ENCODE measurements around the gene PLEKHA4. TPM values are rescaled to one million over a fixed set of nuclear protein-coding genes. Genes with fewer than 3 reads are reported as not detected.

The PLEKHA4 gene
- total and polyA plus RNA-seq, 9 of the 15 experiments (the other 6 are each of a cell fraction or from before 2014, with no cell fraction given): 0.07 to 30.8 (median 11.4) TPM

GRCh38 chr19:48873476-48874302, 5.3 kb upstream of the PLEKHA4 start (continued):
- TF ChIP-seq CBX3 (IDR thresholded peaks at IDR 0.05; ENCODE audit: borderline replicate concordance in 1 of 2, low read length in 2 of 2): peak in 1 of 2 experiments; percentile 86; a peak in 1 of 3 replicates
- no peak for TF ChIP-seq ZNF408 (CRISPR knock-in tag; IDR thresholded peaks at IDR 0.05; ENCODE audit: low read depth)
- no peak for TF ChIP-seq NR2C2 (CRISPR knock-in tag; IDR thresholded peaks at IDR 0.05)
- peak; percentile 2; the same call in 1 of the 2 replicates for TF ChIP-seq NR2C2 (tag; IDR thresholded peaks at IDR 0.05)
- peak; percentile 55; the same call in 1 of the 2 replicates for TF ChIP-seq CHD2 (IDR thresholded peaks at IDR 0.05; ENCODE audit: low read depth, low read length)
- TF ChIP-seq ZNF707 (CRISPR knock-in tag; conservative IDR thresholded peaks at IDR 0.05): no peak
- peak; percentile 29 to 88 for TF ChIP-seq TEAD1 (CRISPR knock-in tag; IDR thresholded peaks at IDR 0.05)
- TF ChIP-seq HMBOX1 (IDR thresholded peaks at IDR 0.05): peak; percentile 86
- no peak for TF ChIP-seq SNRNP70 (optimal IDR thresholded peaks at IDR 0.05; ENCODE audit: low read depth, low read length)
- TF ChIP-seq NFIC (IDR thresholded peaks at IDR 0.05): peak; percentile 97
- no peak for TF ChIP-seq KLF10 (CRISPR knock-in tag; IDR thresholded peaks at IDR 0.05)
- peak; percentile 99 for TF ChIP-seq ARID1B (IDR thresholded peaks at IDR 0.05)
- no peak for TF ChIP-seq RBM34 (IDR thresholded peaks at IDR 0.05; ENCODE audit: borderline replicate concordance, insufficient read depth, low read length)
- 0 out of 2 replicates have a peak, but pooled peaks have one; percentile 8 for TF ChIP-seq ZNF740 (CRISPR knock-in tag; IDR thresholded peaks at IDR 0.05)
- no peak for TF ChIP-seq ZNF740 (tag; IDR thresholded peaks at IDR 0.05)
- TF ChIP-seq ZC3H8 (IDR thresholded peaks at IDR 0.05): no peak
- TF ChIP-seq RBM14 (IDR thresholded peaks at IDR 0.05; ENCODE audit: borderline replicate concordance, insufficient read depth, low read depth, low read length): no peak
- TF ChIP-seq ZBTB1 (CRISPR knock-in tag; IDR thresholded peaks at IDR 0.05; ENCODE audit: borderline replicate concordance, low read depth): no peak
- TF ChIP-seq SP2 (IDR thresholded peaks at IDR 0.05; ENCODE audit: extremely low read depth, low read depth, low read length, poor library complexity, severe bottlenecking): no peak
- peak; percentile 95; the same call in 1 of the 2 replicates for TF ChIP-seq CTBP1 (IDR thresholded peaks at IDR 0.05; ENCODE audit: borderline replicate concordance)
